ENCODE results near the gene PCBP1. TPM values are rescaled to one million over a fixed set of nuclear protein-coding genes. Genes with fewer than 3 reads are reported as not detected.
A peak's percentile ranks its signal among the peaks of the same experiment; 100 is the strongest.

PCBP1 gene
- total and polyA plus RNA-seq, 9 of the 15 experiments (the other 6 are each of a cell fraction or from before 2014, with no cell fraction given), result 19.2 to 407 (median 78.1) TPM

- TF ChIP-seq CLOCK (CRISPR knock-in tag; IDR thresholded peaks at IDR 0.05; ENCODE audit: borderline replicate concordance), result no peak
- no peak for TF ChIP-seq SNRNP70 (optimal IDR thresholded peaks at IDR 0.05; ENCODE audit: low read depth, low read length)
- TF ChIP-seq ZNF699 (CRISPR knock-in tag; IDR thresholded peaks at IDR 0.05; ENCODE audit: insufficient replicate concordance), result no peak
- TF ChIP-seq GTF2A2 (tag; IDR thresholded peaks at IDR 0.05), result no peak
- TF ChIP-seq ARID2 (IDR thresholded peaks at IDR 0.05), result 0 out of 2 replicates have a peak, but pooled peaks have one; percentile 50
- no peak for TF ChIP-seq STAT5B (CRISPR knock-in tag; IDR thresholded peaks at IDR 0.05)
- TF ChIP-seq ZNF780A (CRISPR knock-in tag; IDR thresholded peaks at IDR 0.05), result no peak
- TF ChIP-seq NEUROD1 (IDR thresholded peaks at IDR 0.05; ENCODE audit: borderline replicate concordance, low read depth, low read length, partially characterized antibody), result no peak
- TF ChIP-seq MYC (IDR thresholded peaks at IDR 0.05; ENCODE audit: low read depth, low read length), result peak; percentile 57; the same call in 1 of the 2 replicates
- peak; percentile 71; the same call in 1 of the 2 replicates for TF ChIP-seq MYC (CRISPR knock-in tag; IDR thresholded peaks at IDR 0.05; ENCODE audit: borderline replicate concordance, low read depth)
- TF ChIP-seq SRSF9 (IDR thresholded peaks at IDR 0.05; ENCODE audit: borderline replicate concordance, low read depth, low read length), result no peak
- TF ChIP-seq NR4A1 (CRISPR knock-in tag; IDR thresholded peaks at IDR 0.05), result no peak
- peak; percentile 66 for TF ChIP-seq NR4A1 (tag; IDR thresholded peaks at IDR 0.05)
- no peak for TF ChIP-seq ZNF143 (CRISPR knock-in tag; IDR thresholded peaks at IDR 0.05)
- TF ChIP-seq ZNF584 (CRISPR knock-in tag; IDR thresholded peaks at IDR 0.05; ENCODE audit: low read depth), result peak; percentile 52; the same call in 1 of the 2 replicates
- 0 out of 2 replicates have a peak, but pooled peaks have one; percentile 2 for TF ChIP-seq ATF4 (CRISPR knock-in tag; IDR thresholded peaks at IDR 0.05)
- peak; percentile 68; the same call in 1 of the 2 replicates for TF ChIP-seq GATAD2A (IDR thresholded peaks at IDR 0.05)
- TF ChIP-seq ARHGAP35 (IDR thresholded peaks at IDR 0.05; ENCODE audit: partially characterized antibody), result no peak
- TF ChIP-seq POU5F1 (IDR thresholded peaks at IDR 0.05; ENCODE audit: borderline replicate concordance, low read depth, low read length, partially characterized antibody), result no peak
- TF ChIP-seq ZNF133 (CRISPR knock-in tag; IDR thresholded peaks at IDR 0.05), result no peak
- no peak for TF ChIP-seq GATA2 (CRISPR knock-in tag; IDR thresholded peaks at IDR 0.05)
- no peak for TF ChIP-seq ZNF274 (IDR thresholded peaks at IDR 0.05; ENCODE audit: borderline replicate concordance, low read depth, low read length)
- TF ChIP-seq, protein P1, sequence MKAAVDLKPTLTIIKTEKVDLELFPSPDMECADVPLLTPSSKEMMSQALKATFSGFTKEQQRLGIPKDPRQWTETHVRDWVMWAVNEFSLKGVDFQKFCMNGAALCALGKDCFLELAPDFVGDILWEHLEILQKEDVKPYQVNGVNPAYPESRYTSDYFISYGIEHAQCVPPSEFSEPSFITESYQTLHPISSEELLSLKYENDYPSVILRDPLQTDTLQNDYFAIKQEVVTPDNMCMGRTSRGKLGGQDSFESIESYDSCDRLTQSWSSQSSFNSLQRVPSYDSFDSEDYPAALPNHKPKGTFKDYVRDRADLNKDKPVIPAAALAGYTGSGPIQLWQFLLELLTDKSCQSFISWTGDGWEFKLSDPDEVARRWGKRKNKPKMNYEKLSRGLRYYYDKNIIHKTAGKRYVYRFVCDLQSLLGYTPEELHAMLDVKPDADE (conservative IDR thresholded peaks at IDR 0.05; ENCODE audit: control insufficient read depth, low read depth, low read length), result no peak
- no peak for TF ChIP-seq ZNF3 (CRISPR knock-in tag; IDR thresholded peaks at IDR 0.05)
- TF ChIP-seq PRMT5 (CRISPR knock-in tag; IDR thresholded peaks at IDR 0.05), result no peak
These were observed 36.0 kb downstream of the PCBP1 start (continued) for GRCh38 chr2:70123051-70123828.

All from K562 (cell line).